ENCODE data around the gene SH2D5. TPM values are rescaled to one million over a fixed set of nuclear protein-coding genes. Genes with fewer than 3 reads are reported as not detected.
A peak's percentile ranks its signal among the peaks of the same experiment; 100 is the strongest.

SH2D5 gene
- polyA plus RNA-seq, 3 donors: not detected

- WGBS (ENCODE audit: insufficient coverage): 98% methylated on average over 7 of the region's 18 CpGs
- Mint-ChIP-seq H3K9me3 (no peaks in the 10 kb centered on the region), H3K27me3 (ENCODE audit: low read depth in 3 of 3) (peaks cover 3 to 16% (median 7%) of the 10 kb centered on the region in 3 donors), H3K4me1 (peaks cover 7% of the 10 kb centered on the region), H3K36me3 (no peaks in the 10 kb centered on the region), H3K4me3 (no peak overlapping the region), H3K27ac (peak overlapping the region in 1 of 7 donors; percentile 19)
- H4K20me1 ChIP-seq (ENCODE audit: insufficient read depth, low read length): no peaks in the 10 kb centered on the region
- H2AFZ ChIP-seq (ENCODE audit: insufficient read depth, low read depth, low read length, poor library complexity, severe bottlenecking): no peak overlapping the region
- peaks cover 9 to 11% of the 10 kb centered on the region in 2 donors for H3K4me1 ChIP-seq (ENCODE audit: control insufficient read depth in 1 of 2, insufficient read depth in 2 of 2, low read length in 2 of 2)
- no peaks in the 10 kb centered on the region for H3K9me3 ChIP-seq (replicated peaks in 1 of 2; ENCODE audit: control insufficient read depth in 1 of 2, insufficient read depth in 1 of 2, low read length in 2 of 2)
- no peak for DNase-seq
- no peaks in the 10 kb centered on the region for H3K79me2 ChIP-seq (ENCODE audit: insufficient read depth, low read length)
- TF ChIP-seq CTCF (IDR thresholded peaks at IDR 0.05): no peak
- no peak overlapping the region for H3K9ac ChIP-seq (ENCODE audit: insufficient read depth, low read length, poor library complexity, severe bottlenecking)
- no peak overlapping the region for H3K4me2 ChIP-seq (replicated peaks; ENCODE audit: extremely low read depth, low read length, poor library complexity, severe bottlenecking)
- H3K27ac ChIP-seq (ENCODE audit: low read depth in 1 of 2, low read length in 2 of 2): no peak overlapping the region
- no peaks in the 10 kb centered on the region for H3K36me3 ChIP-seq (replicated peaks in 1 of 2; ENCODE audit: control insufficient read depth in 1 of 2, insufficient read depth in 2 of 2, low read length in 2 of 2)
- intact Hi-C loops (cut with micrococcal nuclease): loop anchor here (5.0 to 10.0 kb wide), 2 partner anchors 34 to 496 kb away; partner anchors contain the start of gene SH2D5 (in 1 of the 2)
- no peaks in the 10 kb centered on the region for H3K27me3 ChIP-seq (ENCODE audit: control insufficient read depth in 2 of 2, insufficient read depth in 2 of 2, low read length in 2 of 2)
- no peak overlapping the region for H3K4me3 ChIP-seq (replicated peaks in 1 of 3; ENCODE audit: low read depth in 2 of 3, low read length in 3 of 3)
These were observed 34.1 kb downstream of the SH2D5 start for GRCh38 chr1:20698195-20698910.

- no peak overlapping the region for H2AFZ ChIP-seq (ENCODE audit: insufficient read depth, low read depth, low read length, poor library complexity, severe bottlenecking)
- Mint-ChIP-seq H3K36me3 (no peaks in the 10 kb centered on the region), H3K27ac (no peak overlapping the region), H3K27me3 (ENCODE audit: low read depth in 3 of 3) (peaks cover 2 to 12% (median 7%) of the 10 kb centered on the region in 3 donors), H3K4me3 (no peak overlapping the region), H3K4me1 (peaks cover 7% of the 10 kb centered on the region), H3K9me3 (no peaks in the 10 kb centered on the region)
- DNase-seq: no peak
- 90% methylated on average over 5 of the region's 12 CpGs for WGBS (ENCODE audit: insufficient coverage)
- intact Hi-C loops (cut with micrococcal nuclease): loop anchor here (2.0 to 10.0 kb wide), 3 partner anchors 35 to 497 kb away; partner anchors contain the start of gene SH2D5 (in 1 of the 2)
- H3K4me2 ChIP-seq (replicated peaks; ENCODE audit: extremely low read depth, low read length, poor library complexity, severe bottlenecking): no peak overlapping the region
- no peaks in the 10 kb centered on the region for H3K27me3 ChIP-seq (ENCODE audit: control insufficient read depth in 2 of 2, insufficient read depth in 2 of 2, low read length in 2 of 2)
- no peaks in the 10 kb centered on the region for H4K20me1 ChIP-seq (ENCODE audit: insufficient read depth, low read length)
- H3K4me3 ChIP-seq (replicated peaks in 1 of 3; ENCODE audit: low read depth in 2 of 3, low read length in 3 of 3): no peak overlapping the region
- H3K27ac ChIP-seq (ENCODE audit: low read depth in 1 of 2, low read length in 2 of 2): no peak overlapping the region
- H3K9ac ChIP-seq (ENCODE audit: insufficient read depth, low read length, poor library complexity, severe bottlenecking): no peak overlapping the region
- no peak for TF ChIP-seq CTCF (IDR thresholded peaks at IDR 0.05)
- peaks cover 9 to 11% of the 10 kb centered on the region in 2 donors for H3K4me1 ChIP-seq (ENCODE audit: control insufficient read depth in 1 of 2, insufficient read depth in 2 of 2, low read length in 2 of 2)
- H3K9me3 ChIP-seq (replicated peaks in 1 of 2; ENCODE audit: control insufficient read depth in 1 of 2, insufficient read depth in 1 of 2, low read length in 2 of 2): no peaks in the 10 kb centered on the region
- H3K79me2 ChIP-seq (ENCODE audit: insufficient read depth, low read length): no peaks in the 10 kb centered on the region
- no peaks in the 10 kb centered on the region for H3K36me3 ChIP-seq (replicated peaks in 1 of 2; ENCODE audit: control insufficient read depth in 1 of 2, insufficient read depth in 2 of 2, low read length in 2 of 2)
These were observed 34.9 kb downstream of the SH2D5 start for GRCh38 chr1:20697563-20697962.

All from CD14-positive monocyte (primary cell).